GM18858 (cell line): ENCODE data around the gene CEACAM16.

Source experiments
- ATAC-seq: cut with Tn5 transposase; IDR thresholded peaks from one replicate; pipeline ENCODE4 v1.9.1; 2021; ENCODE audit not compliant: unreplicated experiment

Gene CEACAM16

DNA sequence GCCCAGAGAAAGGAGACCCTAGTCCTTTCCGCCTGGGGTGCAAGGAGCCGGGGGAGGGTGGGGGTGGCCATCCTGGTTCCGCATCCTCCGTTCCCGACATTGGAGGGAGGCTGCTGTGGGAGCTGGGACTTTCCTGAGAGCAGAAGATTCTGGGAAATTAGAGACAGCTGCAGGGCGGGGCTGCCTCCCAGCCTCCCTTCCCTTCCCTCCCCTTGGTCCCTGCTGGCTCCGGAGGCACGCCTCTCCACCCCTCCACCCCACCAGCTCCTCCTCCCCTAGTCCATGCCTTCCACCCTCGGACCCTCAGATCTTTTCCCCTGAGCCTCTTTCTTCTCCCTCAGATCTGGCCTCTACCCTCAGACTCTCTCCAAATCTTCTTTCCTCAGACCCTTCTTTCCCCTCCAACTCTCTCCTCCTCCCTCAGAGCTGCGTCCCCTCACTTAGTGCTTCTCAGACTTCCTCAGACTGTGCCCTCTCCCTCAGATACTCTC lies 46.4 kb downstream of the CEACAM16 start:
- ATAC-seq: no peak

DNA sequence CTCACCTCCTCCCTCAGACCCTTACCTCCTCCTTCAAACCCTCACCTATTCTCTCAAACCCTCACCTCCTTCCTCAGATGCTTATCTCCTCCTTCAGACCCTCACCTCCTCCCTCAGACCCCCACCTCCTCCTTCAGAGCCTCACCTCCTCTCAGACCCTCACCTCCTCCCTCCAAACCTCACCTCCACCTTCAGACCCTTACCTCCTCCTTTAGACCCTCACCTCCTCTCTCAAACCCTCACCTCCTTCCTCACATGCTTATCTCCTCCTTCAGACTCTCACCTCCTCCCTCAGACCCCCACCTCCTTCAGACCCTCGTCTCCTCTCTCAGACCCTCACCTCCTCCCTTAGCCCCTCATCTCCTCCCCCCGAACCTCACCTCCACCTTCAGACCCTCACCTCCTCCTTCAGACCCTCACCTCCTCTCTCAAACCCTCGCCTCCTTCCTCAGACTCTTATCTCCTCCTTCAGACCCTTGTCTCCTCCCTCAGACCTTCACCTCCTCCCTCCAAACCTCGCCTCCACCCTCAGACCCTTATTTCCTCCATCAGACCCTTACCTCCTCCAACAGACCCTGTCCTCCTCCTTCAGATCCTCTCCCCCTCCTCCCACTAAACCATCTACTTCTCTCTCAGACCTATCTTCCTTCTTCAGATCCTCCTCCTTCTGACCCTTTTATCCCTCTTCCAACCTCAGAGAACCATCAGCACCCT lies 47.1 kb downstream of the CEACAM16 start:
- no peak for ATAC-seq

DNA sequence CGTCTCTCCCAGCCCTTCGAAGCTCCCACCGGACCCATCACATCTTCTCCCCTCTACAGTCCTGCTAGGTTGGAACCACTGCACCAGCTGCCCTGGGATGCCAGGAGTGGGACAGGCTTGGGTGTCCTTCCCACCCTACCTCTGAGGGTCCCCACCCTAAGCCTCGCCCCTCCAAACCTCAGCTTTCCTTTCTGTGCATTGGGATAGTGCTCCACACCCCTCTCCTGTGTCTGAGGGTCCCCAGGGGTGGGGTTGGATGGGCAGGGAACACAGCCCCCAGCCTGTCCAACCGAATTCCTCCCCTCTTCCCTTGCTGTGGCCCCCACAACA lies 47.6 kb downstream of the CEACAM16 start:
- no peak for ATAC-seq

DNA sequence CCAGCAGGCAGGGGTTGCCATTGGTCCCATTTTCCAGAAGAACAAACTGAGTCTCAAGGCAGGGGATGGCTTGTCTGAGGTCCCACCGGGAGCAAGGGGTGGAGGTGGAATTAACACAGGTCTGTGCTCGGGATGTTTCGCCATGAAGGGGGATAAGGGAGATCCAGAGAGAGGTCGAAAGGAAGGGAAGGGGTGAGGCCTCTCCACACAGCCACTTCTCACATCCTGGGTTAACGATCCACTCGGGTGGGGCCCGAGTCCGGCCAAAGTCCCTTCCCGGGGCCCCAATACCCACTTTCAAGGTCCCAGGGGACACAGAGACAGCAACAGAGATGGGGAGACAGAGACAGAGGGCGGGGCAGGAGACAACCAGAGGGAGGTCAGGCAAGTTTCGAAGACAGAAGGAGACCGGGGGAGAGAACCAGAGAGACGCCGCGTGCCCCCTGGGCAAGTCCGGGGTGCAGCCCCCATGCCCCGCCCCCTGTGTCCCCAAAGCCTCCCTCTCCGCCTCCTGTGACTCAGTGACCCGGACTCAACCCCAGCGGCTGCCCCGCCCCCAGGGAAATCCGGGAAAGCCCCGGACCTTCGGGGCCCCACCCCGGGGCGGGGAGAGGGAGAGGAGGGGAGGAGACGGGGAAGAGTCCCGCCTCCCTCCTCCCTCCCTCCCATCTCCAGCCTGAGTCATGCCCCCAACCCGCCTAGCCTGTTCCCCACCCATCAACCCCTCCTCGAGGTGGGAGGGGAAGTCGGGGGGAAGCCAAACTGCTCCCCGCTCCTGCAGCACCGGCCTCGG lies 48.2 kb downstream of the CEACAM16 start:
- no peak for ATAC-seq

DNA sequence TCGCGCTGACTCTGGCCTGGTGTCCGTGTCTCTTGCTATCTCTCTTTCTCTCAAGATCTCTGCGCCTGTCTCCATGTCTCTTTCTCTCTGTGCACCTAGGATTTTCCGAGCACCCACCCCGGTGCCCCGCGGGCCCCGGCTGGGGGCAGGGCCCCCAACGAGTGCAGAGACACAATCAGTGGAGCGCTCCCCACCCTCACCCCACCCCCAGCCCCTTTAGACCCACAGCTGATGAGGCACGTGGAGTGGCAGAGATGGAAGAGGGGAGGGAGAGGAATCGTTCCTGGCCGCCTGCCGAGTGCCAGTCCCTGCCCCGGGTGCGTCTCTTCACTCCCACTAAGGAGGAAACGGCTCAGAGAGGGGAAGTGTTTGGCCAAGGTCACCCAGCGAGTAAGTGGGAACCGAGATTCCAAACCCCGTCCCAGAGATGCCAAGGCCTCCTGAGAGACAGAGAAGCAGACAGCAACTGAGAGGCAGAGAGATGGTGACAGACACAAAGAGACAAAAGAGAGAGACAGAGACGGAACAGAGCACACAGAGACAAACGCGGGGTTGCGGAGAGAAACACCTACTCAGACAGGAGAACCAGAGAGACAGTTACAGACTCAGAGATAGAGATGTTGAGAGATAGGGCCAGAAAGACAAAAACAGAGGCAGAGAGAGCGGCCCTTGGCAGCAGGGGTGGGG lies 48.9 kb downstream of the CEACAM16 start:
- no peak for ATAC-seq

DNA sequence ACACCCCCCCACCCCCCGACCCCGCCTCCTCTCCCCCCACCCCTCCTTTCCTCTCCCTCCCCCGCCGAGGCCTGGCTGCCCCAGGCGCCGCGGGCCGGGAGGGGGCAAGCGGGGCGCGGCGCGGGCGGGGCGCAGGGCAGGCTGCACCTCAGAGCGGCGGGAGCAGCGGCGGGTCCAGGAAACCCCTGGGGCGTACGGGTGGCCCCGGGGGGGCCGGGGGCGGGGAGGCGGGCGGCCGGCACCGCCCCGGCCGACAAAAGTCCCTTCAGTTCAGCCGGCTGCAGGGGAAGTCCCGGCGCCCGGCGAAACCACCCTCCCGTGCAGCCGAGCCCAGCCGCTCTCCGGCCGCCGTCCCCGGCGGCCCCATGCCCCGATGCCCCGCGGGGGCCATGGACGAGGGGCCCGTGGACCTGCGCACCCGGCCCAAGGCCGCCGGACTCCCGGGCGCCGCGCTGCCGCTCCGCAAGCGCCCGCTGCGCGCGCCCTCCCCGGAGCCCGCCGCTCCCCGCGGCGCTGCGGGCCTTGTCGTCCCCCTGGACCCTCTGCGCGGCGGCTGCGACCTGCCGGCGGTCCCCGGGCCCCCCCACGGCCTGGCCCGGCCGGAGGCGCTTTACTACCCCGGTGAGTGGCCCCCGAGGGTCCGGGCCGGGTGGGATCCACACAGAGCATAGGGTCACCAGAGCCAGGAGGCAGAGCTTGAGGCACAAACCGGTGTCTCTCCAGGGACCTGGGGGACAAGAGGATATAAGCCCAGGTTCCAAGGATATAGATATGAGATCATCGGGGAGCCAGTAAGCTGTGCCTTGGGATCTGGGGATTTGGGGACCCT lies 49.7 kb downstream of the CEACAM16 start, which contains the start of gene BCL3:
Gene BCL3 (plus strand): TSS at position 283 of the 829 bp plus-strand sequence. CDS start 83 bp downstream, at position 366.
- no peak for ATAC-seq

DNA sequence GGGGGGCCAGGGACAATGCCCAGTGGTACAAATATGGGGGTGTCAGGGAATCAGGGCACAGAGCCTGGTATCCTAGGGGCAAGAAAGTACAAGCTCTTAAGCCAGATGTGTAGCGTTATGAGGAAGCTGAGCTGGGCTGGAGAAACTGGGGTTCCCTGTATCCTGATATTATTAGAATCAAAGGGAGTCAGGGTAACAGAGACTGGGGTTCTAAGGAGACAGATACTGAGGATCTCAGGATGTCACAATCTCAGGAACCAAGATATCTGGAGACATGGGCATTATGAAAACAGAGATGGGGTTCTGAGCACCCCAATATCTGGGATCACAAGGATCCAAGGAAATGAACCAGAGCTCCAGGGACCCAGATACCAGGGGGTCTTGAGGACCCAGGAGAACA lies 50.3 kb downstream of the CEACAM16 start:
- ATAC-seq: no peak

DNA sequence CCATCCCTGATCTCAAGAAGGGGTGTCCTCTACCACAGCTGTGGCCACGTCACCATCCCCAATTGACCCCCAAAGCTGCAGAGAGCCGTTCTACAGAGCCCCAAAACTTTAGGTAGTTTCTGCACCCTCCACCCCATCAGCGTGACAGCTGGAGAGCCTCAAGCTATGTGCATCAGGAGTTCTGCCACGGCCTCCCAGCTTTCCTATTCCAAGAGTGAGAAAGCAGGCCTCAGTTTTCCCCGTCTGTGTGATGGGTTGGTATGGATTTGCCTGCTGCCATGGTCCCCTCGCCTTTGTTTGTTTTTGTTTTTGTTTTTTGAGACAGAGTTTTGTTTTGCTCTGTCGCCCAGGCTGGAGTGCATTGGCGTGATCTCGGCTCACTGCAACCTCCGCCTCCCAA lies 51.0 kb downstream of the CEACAM16 start:
- no peak for ATAC-seq

DNA sequence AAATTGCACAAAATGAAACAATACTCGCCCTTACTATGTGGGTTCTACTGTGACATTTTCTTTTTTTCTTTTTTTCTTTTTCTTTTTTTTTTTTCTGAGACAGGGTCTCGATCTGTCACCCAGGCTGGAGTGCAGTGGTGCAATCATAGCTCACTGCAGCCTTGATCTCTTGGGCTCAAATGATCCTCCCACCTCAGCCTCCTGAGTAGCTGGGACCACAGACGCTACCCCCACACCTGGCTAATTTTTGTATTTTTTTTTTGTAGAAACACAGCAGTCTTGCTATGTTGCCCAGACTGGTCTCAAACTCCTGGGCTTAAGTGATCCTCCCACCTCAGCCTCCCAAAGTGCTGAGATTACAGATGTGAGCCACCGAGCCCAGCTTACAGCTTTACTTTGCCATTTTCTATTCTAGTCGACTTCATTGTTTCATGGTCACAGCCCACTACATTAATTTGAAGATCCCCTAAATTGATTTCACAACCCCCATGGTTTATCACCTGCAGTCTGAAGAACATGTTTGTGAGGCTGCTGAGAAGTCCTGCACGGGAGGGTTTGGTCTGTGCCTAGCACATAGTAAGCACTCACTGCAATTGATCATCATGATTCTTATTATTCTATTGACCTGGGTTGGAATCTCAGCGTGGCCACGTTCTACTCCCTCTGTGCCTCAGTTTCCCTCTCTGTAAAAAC lies 53.3 kb downstream of the CEACAM16 start:
- ATAC-seq: no peak

DNA sequence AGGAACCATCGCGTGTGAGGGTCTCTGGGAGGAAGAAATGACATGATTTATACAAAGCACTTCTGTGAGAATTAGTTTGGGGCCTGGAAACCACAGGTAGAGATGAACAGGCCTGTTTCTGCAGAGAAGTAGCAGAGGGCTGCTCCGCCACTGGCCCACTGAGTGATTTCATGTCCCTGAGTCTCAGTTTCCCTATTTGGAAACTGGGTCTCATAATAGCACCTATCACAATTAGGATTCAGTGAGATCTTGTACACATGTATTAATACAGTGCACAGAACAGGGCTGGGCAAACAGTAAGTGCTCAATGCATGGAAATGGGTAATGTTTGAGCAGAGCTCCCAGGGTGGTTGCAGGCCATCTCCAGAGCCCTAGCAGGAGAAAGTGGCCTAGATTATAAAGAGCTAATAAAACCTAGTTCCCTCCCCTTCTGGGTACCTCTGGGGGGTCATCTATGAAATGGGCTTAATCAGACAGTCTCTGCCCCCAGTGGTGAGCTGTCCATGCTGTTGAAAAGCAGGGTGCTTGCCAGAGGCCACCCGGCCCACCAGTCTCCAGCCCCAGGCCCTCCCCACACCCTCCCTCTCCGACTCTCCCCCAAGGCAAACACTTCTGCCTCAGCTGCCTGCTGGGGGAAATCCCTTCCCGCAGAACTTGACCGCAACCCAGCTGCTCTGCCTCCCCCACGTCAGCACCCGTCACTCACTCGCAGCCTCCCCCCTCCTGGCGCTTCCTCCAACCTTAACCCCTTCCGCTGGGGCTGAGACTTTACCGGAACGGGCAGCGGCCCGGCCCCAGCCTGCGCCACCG lies 54.1 kb downstream of the CEACAM16 start:
- peak; percentile 65 for ATAC-seq

DNA sequence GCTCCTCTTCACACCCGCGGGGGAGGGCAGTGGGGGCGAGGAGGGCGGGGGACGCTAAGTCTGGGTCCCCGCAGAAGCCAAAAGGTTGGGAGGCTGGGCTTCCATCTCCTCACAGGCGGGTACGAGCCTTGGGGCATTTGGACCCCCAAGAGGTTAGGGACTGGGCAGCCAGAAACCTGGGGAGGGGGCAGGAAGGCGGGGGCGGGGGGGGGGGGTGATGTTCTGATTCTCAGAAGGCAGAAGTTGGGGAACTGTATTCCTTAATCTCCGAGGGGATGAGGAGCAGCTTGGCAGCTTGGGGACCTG lies 54.6 kb downstream of the CEACAM16 start:
- no peak for ATAC-seq

DNA sequence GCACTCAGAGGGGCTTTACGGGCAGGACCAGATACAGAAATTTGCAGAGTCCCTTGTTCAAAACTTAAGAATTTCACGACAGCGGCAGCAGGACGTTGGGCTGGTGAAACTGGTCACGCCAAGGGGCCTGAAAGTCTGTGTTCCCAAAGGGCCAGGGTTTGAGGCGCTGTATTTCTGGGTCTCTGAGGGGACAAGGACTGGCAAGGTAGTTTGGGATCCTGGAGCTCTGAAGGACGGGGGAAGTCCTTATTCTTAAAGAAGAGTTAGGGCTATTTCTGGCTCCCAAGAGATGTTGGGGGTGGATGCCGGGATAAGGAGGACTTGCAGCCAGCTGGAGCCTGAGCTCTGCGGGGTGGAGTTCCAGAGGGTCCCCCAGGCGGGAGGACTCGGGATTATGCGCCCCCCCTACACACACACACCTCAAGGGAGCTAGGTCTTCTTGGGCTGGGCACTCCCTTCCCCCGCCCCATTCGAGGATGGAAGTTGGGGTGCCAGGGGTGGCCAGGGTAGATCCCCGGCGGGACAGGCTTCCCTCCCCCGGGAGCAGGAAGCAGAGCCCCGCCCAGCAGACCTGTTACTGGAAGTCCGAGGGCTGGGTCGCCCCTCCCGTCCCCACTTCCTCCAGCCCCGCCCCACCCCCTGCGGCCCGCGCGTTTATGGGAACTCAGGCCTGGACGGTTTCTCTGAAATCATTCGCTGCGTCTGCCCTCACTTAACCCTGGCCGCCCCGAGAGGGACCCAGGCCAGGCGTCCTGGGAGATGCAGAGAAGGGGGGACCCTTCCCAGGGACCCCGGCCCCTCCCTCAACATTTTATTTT lies 55.2 kb downstream of the CEACAM16 start:
- no peak for ATAC-seq

DNA sequence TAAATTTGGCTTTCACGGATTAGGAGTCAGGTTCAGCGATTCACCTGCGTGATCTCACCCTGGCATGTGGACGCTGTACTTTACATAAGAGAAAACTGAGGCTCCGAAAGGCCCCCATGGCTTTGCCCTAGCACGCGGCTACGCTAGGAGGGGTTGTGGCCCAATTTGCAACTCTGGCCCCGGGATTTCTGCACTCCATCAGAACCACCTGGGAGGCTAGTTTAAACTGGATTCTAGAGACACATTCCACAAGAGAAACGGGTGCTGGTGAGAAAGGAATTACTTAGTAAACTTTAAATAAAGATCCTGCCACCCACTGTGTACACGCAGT lies 55.8 kb downstream of the CEACAM16 start:
- no peak for ATAC-seq

DNA sequence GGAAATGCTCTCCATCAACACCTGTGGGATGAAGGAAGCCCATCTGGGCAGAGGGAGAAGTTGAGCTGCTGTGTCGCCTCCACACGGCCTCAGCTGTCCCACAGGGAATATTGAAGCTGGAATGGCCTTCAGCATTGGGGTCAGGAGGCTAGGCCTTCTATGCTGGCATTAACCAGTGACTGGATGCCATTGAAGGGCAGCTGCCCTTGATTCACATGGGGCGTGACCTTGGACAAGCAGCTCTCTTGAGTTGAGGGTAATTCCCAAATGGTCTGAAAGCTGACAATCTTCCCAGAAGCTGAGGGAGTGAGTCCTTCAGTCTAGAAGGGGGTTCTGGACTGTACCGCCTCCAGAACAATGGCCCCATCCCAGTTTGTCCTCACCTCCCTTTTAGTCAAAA lies 56.3 kb downstream of the CEACAM16 start:
- ATAC-seq: no peak

DNA sequence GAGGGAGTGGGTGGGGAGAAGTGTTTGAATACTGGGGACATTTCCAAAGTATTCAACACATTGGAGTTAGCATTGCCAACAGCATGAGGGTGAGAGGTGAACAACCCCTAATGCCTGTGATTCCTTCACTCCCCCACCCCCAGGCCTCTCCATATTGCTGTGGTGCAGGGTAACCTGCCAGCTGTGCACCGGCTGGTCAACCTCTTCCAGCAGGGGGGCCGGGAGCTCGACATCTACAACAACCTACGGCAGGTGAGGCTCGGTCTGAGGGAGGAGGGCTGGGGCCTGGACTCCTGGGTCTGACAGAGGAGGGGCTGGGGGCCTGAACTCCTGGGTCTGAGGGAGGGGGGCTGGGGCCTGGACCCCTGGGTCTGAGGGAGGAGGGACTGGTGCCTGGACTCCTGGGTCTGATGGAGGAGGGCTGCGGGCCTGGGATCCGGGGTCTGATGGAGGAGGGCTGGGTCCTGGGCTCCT lies 57.2 kb downstream of the CEACAM16 start:
- ATAC-seq: no peak

DNA sequence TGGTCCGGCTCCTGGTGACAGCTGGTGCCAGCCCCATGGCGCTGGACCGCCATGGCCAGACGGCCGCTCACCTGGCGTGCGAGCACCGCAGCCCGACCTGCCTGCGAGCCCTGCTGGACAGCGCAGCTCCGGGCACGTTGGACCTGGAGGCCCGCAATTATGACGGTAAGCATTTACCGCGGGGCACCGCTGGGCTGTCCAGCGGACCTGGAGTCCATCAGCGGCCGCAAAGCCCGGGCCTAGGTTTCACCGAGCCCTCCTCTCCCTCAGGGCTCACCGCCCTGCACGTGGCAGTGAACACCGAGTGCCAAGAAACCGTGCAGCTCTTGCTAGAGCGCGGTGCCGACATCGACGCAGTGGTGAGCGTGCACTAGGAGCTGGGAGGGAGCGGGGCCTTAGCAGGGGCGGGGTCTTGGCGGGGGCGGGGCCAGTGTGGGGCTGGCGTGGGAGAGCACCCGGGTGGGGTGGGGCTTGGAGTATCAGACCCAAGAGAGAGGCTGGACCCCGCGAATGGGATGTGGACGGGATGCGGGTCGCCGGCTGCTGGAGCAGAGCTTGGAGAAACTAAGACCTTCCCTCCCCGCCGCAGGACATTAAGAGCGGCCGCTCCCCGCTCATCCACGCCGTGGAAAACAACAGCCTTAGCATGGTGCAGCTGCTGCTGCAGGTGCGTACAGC lies 58.2 kb downstream of the CEACAM16 start:
- ATAC-seq: no peak

DNA sequence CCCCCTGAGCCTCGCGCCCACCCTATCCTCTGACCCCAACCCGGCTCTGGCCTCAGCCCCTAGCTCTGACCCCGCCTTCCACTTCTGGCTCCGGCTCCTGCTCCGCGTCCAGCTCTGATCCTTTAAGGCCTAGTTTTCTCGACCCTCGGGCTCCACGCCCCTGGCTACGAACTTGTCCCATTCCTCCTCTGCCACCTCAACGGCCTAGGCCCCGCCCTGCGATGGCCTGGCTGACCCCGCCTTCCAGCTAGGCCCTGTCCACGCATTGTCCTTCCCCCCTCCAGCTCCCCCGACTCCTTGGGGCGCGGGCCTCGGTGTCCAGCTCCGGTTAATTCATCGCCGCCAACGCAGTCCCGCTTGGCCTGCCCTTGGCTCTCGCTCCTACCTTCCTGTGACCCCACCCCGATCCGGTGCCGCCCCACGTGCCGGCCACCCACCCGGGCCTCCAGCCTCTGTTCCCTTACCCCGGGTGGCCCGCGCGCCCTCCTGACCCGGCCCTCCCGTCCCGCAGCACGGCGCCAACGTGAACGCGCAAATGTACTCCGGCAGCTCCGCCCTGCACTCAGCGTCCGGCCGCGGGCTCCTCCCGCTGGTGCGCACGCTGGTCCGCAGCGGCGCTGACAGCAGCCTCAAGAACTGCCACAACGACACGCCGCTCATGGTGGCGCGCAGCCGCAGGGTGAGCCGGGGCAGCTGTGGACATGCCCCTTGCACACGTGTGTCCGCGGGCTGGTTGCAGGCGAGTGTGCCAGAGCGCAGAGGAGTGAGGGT lies 59.0 kb downstream of the CEACAM16 start:
- no peak for ATAC-seq

DNA sequence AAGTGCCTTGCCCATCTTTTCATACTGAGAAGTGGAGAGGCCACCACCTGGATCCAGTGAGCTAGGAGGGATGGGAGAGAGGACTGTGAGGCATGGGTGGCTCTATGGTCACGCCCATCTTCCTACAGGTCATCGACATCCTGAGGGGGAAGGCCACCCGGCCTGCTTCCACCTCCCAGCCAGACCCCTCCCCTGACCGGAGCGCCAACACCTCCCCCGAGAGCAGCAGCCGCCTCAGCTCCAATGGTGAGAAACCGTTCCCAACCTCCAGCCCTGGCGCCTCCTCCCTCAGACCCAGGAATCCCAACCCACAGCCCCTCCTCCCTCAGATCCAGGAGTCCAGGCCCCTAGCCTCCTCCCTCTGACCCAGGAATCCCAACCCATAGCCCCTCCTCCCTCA lies 59.6 kb downstream of the CEACAM16 start:
- ATAC-seq: no peak
